Stomach (tissue), 4 donors: ENCODE data around the gene SGTA.

Source experiments
- CTCF ChIP-seq, 7 experiments: fragments of 450-650 bp in 4 of 7; fragments of 200-600 bp in 3 of 7; sonication (generic) in 3 of 7; IDR thresholded peaks; one replicate each; pipeline ENCODE4 v1.5.1; 2016 to 2019; ENCODE audit warnings: antibody characterized with exemption in 7 of 7, control low read depth in 2 of 7, mild to moderate bottlenecking in 1 of 7
- POLR2A ChIP-seq, 4 donors: fragments of 450-650 bp; IDR thresholded peaks; one replicate each; pipeline ENCODE4 v1.6.1; 2016; ENCODE audit warnings: antibody characterized with exemption in 4 of 4, control low read depth in 2 of 4, mild to moderate bottlenecking in 1 of 4, moderate library complexity in 1 of 4
- POLR2AphosphoS5 ChIP-seq, 3 donors: sonication (generic); formaldehyde crosslinking; IDR thresholded peaks; one replicate each; pipeline ENCODE4 v1.6.1; 2016; ENCODE audit warnings: antibody characterized with exemption in 3 of 3

DNA sequence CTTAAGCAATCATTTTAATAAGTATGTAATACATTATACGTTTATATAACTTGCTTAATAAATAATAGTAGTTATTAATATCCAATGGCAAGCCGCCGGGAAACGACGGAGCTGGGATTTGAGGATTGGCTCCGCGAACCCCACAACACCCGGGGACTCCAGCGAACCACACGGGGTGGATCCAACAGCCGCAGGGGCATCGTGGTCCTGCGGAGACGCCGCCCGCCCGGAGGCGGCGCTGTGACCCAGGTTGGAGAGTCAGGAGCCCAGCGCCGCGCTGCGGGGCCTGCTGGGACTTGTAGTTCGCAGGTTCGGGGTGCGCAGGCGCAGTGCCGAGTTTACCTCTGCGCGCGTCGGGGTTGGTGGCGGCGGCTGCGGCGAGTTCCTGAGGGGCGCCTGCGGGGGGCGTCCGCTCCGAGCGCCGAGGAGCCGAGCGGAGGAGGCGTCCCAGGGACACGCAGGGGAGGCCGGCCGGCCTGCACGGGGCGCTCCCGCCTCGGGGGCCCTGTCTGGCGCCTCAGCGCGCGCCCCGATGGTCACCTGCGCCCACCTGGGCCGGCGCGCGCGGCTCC lies 36.6 kb upstream of the SGTA start, which contains the start of gene ZNF554:
- TF ChIP-seq POLR2A (IDR thresholded peaks at IDR 0.05) (no peak), CTCF (IDR thresholded peaks at IDR 0.05) (peak in 6 of 7 experiments; percentile 73 to 97 (median 94)), POLR2AphosphoS5 (IDR thresholded peaks at IDR 0.05) (peak; percentile 33 to 84 (median 62))
